Activated CD8-positive, alpha-beta memory T cell treated with anti-CD3 and anti-CD28 coated beads, Interleukin-2, amount 50 U/mL, for 4 hours (primary cell): ENCODE measurements around the gene GBGT1.

Experiments used
- DNase-seq: peaks from one replicate; pipeline ENCODE4 v3.0.0-alpha.2; 2020

The GBGT1 gene

GRCh38 chr9:133161547-133161950 lies 2.2 kb downstream of the GBGT1 start:
- DNase-seq = no peak

GRCh38 chr9:133160742-133161546 lies 2.8 kb downstream of the GBGT1 start:
- peak; percentile 41 for DNase-seq

GRCh38 chr9:133158695-133159094 lies 5.0 kb downstream of the GBGT1 start:
- no peak for DNase-seq

DNA sequence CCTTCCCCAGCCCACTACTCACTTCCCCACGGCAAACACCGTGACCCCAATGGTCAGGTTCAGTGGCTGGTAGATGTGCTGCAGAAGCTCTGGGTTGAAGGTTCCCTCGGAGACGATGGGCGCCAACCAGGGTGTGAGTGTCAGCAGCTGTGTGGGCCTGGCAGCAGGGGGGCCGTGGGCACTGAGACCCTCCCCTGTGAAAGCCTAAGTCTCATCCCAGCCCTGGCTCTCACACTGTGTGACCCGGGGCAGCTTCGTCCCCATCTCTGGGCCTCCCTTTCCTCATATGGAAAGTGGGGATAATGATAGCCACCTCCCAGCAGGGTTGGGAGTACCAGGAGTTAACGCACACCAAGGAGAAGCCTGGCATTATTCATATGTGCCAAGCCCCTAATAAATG lies 8.6 kb downstream of the GBGT1 start:
- no peak for DNase-seq

DNA sequence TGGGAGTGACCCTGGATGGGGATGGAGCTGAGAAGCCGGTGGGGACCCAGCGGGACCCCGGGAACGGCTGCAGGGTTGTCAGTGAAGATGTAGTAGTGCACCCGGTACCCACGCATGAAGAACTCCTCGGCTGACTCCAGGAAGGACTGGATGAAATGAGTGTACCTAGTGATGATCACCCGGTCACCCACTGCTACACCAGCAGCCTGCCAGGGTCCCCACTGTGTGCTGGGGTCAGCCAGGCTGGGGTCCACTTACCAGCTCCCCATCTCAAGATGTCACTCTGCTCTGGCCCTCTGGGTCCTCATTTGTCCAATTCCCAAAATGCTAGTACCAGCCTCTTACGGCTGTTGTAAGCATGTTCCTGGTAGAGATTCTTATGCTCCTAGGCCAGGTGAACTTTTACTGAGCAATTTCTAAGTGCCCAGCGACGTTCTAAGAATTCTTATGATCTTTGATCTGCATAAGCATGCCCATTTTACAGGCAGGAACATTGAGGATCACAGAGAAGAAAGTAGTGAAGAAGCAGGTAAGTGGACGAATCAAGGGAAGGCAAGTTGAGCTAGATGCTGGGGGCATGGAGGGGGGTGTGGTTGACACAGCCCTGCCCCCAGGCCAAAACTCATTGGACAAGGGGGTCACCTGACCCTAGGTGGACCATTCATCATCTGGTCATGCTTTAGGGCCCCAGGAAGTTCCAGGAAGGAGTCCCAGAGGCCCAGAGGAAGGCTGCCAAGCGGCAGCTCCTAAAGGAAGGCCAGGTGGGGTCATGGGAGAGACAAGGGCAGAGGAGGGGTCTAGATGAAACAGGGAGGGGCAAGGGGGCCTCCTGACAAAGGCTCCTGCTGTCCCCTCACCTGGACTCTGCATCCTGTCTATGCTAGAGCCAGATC lies 9.4 kb downstream of the GBGT1 start:
- DNase-seq = no peak

- DNase-seq = no peak
Measured at GRCh38 chr9:133153227-133154096, 10.3 kb downstream of the GBGT1 start.

- DNase-seq = no peak
Measured at GRCh38 chr9:133151601-133152525, 11.9 kb downstream of the GBGT1 start.

DNA sequence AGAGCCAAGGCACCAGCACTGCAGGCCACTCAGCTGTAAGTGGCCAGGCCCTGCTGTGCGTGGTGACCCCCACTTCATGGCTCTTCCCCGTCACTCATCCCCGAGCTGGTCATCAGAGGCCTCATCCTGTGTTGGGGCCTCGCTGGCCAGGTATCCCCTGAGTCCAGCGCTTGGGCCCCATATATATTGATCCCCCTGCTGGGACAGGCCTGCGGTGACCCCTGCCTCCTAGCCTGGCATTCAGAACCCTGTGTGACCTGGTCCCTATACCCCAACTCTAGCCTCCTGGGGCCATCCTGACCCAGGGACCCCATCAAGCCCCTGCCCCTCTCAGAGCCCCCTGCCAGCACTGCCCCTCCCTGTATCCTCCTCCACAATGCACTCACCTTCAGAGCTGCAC lies 12.7 kb downstream of the GBGT1 start:
- no peak for DNase-seq

DNA sequence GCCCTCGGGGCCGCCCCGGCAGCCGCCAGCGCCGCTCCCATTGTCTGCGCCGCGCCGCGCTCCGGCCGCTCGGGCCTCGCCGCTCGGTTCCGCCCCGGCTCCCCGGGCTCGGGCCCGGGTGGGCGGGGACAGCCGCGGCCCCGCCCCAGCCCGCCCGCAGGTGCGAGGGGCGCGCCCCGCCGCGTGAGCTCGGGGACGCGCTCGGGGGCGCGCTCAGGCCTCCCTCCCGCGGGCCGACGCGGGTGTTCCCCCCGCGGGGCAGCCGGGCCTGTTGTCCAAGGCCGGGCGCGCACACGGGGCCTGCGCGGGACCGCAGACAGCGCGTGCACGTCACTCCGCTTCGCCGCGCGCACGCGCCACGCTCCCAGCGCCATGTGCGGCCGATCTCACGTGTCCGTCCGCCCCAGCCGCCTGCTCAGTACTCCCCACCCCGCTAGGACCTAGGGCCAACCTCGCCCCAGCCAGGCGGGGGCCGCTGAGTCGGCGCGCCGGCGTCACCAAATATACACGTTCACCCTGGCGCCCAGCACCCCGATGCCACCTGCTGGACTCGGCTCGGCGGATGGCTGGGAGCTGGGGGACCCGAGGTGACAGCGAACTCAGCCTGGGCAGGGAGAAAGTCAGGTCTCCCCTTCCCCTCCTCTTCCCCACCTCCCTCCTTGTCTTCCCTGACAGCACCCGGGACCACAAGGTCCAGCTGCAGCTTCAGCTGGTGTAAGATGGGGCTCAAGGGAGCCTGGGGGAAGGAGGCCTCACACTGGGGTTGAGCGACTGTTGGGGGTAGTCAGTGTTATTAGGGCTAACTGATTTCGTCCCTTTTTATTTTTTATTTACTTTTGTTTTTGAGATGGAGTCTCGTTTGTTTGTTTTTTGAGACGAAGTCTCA lies 14.3 kb downstream of the GBGT1 start:
- peak; percentile 80 for DNase-seq

- DNase-seq = peak; percentile 65
Measured at GRCh38 chr9:133148199-133149129, 15.2 kb downstream of the GBGT1 start.

DNA sequence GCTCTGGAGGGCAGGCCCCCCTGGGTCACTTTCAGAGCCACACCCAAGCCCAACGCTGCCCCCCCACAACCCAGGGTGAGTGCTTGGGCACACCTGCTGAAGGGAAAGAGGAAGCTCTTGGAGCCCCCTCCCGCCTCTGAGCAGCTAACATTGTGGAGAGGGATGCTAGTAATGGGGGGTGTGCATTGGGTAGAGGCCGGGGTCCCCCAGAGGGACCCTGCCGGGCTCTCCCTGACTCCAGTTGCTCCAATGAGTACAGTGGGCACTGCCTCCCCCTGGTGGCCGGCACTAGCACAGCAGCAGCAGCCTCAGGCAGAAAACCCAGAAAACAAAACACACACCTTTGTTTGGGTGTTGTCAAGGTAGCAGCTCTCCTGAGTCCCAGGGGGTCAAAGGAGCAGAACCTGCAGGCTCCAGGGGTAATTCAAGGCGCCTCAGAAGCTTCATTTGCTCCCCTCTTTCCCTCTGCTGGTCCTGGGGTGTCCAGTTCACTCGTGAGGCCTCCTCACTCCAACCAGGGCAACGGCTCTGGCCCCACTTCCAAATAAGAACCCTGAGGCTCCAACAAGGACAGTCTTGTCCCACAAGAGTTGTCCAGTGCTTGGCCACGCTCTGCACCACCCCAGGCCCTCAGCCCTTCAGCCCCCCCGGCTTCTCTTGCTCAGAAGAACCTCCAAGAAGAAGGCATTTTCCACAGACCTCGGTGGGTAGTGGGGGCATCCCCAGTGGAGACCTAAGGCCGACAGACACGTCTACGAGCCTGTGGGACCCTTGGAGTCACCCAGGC lies 16.1 kb downstream of the GBGT1 start:
- peak; percentile 84 for DNase-seq

- DNase-seq = no peak
Measured at GRCh38 chr9:133146746-133147411, 16.8 kb downstream of the GBGT1 start.

DNA sequence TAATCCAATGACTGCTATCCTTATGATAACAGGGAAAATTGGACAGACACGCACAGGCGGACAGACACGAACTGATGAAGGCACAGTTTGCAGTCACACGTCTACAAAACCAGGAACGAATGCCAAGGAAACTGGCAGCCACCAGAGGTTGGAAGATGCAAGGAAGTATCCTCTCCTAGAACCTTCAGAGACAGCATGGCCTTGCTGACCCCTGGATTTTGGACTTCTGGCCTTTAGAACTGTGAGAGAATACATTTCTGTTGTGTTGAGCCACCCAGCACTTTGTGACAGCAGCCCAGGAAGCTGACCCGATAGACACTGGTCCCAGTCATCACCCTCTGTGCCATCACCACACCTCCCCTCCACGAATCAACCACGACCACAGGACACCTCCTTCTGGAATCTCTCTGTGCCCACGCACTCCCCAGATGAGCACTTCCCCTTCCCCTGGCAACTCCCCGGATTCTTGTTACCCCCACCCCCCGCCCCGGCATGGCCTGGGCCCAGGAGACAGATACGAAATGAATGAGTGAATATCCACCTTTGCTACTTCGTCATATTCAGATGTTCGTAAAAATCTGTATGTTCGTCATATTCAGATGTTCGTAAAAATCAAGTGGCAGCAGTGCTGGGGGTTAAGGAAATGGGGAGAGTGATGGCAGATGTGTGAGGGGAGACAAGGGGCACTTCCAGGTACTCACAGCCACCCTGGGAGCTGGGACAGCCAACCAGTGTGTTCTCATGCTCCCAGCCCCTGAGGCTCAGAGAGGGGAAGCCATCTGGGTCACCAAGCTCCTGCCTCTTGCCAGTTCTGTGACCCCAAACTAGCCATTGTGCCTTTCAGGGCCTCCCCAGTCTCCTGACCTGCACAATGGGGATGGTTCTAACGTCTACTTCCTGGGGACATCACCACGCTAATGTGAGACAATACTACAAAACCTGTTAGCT lies 18.5 kb downstream of the GBGT1 start:
- no peak for DNase-seq

DNA sequence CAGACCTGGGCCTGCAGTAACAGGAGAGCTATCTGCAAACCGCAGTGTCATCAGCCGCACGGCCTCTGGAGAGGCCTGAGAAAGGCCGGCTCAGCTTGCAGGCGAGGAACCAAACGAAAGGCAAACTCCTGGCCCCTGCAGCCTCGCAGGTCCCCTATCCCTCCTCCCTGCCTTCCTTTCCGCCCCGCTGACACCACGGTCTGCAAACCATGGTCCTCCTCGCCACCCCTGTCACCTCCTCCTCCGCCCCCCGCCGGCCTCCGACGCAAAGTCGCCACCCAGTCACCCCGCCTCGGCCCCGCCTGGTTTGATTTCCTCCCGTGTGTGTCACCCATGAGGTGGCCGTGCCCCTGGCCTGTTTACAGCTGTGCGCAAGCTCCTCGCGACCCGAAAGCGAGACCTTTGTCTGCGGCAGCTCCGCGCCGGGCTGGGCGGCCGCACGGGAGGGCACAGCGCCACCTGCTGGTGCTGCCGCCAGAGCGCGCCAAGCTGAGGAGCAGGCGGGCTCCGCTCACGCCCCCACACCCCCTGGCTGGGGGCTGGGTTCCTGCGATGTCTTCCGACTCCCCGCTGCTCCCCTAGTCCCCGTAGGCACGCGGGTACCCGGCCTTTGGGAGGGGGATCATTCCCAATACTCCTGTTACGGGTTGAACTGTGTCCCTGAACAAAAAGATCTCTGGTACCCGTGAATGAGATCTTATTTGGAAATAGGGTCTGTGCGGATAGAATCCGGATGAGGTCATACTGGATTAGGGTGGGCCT lies 19.4 kb downstream of the GBGT1 start:
- DNase-seq = peak; percentile 86

DNA sequence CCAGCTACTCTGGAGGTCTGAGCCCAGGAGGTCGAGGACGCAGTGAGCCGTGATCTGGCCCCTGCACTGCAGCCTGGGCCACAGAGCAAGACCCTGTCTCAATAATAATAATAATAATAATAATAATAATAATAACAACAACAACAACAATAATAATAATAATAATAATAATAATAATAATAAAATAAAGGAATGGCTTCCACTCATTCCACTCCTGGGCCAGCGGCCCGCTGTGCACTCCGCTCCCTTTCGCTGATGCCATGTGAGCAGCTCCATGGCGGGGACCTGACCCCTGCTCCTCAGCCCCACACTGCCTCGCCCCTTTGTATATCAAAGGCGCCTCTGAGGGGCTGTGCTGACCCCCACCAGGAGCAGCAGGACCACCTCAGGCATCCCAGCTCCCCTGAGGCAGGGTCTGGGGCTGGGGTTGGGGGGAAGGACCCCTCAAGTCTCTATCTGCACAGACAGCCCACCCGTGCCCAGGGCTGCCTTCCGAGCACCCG lies 20.0 kb downstream of the GBGT1 start:
- no peak for DNase-seq
